Loucy (cell line): Measurements from ENCODE around the gene MS4A4E.
"Not testable (repeated sequence)": the region's sequence is repeated elsewhere in the genome, so short reads cannot be mapped to it uniquely, and the experiment has no call there.

Experiments
- EZH2phosphoT487 ChIP-seq: fragments of 200-600 bp; IDR thresholded peaks from 2 replicates; pipeline ENCODE4 v1.6.1; 2018; ENCODE audit warnings: antibody characterized with exemption, mild to moderate bottlenecking, moderate library complexity, borderline replicate concordance
- TF ChIP-seq, protein P1 (sequence below): fragments of 200-600 bp; sonication (generic); conservative IDR thresholded peaks from 2 replicates; pipeline ENCODE4 v1.5.1; 2014; ENCODE audit warnings: mild to moderate bottlenecking, antibody characterized with exemption, low read length

DNA sequence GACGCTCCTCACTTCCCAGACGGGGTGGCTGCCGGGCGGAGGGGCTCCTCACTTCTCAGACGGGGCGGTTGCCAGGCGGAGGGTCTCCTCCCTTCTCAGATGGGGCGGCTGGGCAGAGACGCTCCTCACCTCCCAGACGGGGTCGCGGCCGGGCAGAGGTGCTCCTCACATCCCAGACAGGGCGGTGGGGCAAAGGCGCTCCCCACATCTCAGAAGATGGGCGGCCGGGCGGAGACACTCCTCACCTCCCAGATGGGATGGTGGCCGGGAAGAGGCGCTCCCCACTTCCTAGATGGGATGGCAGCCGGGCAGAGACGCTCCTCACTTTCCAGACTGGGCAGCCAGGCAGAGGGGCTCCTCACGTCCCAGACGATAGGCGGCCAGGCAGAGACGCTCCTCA lies 41.6 kb downstream of the MS4A4E start:
- TF ChIP-seq, protein P1, sequence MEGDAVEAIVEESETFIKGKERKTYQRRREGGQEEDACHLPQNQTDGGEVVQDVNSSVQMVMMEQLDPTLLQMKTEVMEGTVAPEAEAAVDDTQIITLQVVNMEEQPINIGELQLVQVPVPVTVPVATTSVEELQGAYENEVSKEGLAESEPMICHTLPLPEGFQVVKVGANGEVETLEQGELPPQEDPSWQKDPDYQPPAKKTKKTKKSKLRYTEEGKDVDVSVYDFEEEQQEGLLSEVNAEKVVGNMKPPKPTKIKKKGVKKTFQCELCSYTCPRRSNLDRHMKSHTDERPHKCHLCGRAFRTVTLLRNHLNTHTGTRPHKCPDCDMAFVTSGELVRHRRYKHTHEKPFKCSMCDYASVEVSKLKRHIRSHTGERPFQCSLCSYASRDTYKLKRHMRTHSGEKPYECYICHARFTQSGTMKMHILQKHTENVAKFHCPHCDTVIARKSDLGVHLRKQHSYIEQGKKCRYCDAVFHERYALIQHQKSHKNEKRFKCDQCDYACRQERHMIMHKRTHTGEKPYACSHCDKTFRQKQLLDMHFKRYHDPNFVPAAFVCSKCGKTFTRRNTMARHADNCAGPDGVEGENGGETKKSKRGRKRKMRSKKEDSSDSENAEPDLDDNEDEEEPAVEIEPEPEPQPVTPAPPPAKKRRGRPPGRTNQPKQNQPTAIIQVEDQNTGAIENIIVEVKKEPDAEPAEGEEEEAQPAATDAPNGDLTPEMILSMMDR: not testable (repeated sequence)
- TF ChIP-seq EZH2phosphoT487: not testable (repeated sequence)
